Mammary microvascular endothelial cell (primary cell): ENCODE data around the gene CCDC127. TPM values are rescaled to one million over a fixed set of nuclear protein-coding genes. Genes with fewer than 3 reads are reported as not detected.

Source experiments
- total RNA-seq: library from RNA; depleted of rRNA; stranded (reverse); fragments of >200 nt; gene quantifications from 2 replicates; pipeline ENCODE4 v1.2.3, GENCODE V29; 2015

The CCDC127 gene
- 4.1 and 5.3 TPM in 2 replicates for total RNA-seq

DNA sequence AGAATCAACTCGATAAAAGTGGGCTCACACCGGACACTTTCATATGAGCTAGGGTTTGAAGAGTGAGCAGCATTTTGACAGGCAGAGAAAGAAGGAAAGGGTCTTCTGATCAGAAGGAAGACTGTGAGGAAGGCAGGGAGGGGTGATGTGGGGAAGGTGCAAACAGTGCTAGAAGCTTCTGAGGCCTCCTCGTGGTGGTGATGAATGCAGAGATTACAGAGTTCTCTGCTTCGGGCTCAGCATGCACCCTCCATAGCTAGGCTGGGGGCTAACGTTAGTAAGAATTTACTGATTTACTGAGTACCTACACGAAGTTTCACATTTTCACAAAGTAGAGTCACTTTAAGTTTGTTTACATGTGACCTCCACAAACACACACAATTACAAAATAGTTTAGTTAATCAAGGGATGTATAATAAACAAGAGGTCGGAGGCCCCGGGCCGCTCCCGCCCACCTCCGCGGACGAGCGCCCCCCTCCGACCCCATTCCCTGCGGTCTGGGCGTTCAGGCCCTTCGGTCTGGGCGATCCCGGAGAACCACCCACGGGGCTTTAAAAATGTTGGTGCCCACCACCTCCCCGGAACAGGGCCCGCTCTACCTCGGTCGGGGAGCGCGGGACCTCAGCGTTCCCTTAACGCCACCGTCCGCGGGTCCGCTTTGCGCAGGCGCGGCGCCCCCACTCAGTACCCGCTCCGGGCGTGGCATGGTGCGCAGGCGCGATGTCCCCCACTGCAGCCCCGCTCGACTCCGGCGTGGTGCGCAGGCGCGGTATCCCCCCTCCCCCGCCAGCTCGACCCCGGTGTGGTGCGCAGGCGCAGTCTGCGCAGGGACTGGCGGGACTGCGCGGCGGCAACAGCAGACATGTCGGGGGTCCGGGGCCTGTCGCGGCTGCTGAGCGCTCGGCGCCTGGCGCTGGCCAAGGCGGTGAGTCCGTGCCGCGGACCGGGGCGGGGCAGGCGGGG is at the start of gene CCDC127, which contains the start of gene SDHA:
TSS of gene CCDC127 (minus strand) at position 660 of the 963 bp plus-strand sequence. CDS start 1,304 bp downstream, outside the sequence.
TSS of gene SDHA (plus strand) at position 827 of the 963 bp plus-strand sequence. CDS start at position 863, 36 bp downstream.

GRCh38 chr5:191036-191948 is 26.7 kb downstream of the CCDC127 start, which contains the start of gene LRRC14B:
Gene LRRC14B (plus strand): TSS chr5:191495. CDS start chr5:191539, 44 bp downstream.

Other genes with a start within 250 kb of the CCDC127 start
- 0.05 and 0.07 TPM in 2 replicates for gene PLEKHG4B, start 126.0 kb downstream of the CCDC127 start, total RNA-seq
- not detected in 2 replicates for gene LRRC14B, start 26.7 kb downstream of the CCDC127 start, total RNA-seq
- 103 and 114 TPM in 2 replicates for gene SDHA, start 167 bp upstream of the CCDC127 start, total RNA-seq
- gene PDCD6, start 53.5 kb upstream of the CCDC127 start, total RNA-seq, result 94.2 and 96.3 TPM in 2 replicates
- 17.5 and 17.8 TPM in 2 replicates for gene AHRR, start 103.6 kb upstream of the CCDC127 start, total RNA-seq
- 27.7 and 28.6 TPM in 2 replicates for gene EXOC3, start 225.0 kb upstream of the CCDC127 start, total RNA-seq